Bronchial epithelial cell (primary cell): ENCODE results near the gene ENO2. TPM values are rescaled to one million over a fixed set of nuclear protein-coding genes. Genes with fewer than 3 reads are reported as not detected.

ENCODE experiments used
- DNase-seq: peaks from one replicate; pipeline ENCODE4 v3.0.0-alpha.2; 2010; ENCODE audit warnings: low read depth
- FAIRE-seq: peaks from 2 replicates; lab custom pipeline; 2011; peaks lifted over from hg19 to GRCh38; lab: Jason Lieb, UNC
- H3K27me3 ChIP-seq: 2 replicates; pipeline ENCODE4 v1.5.1; 2011; ENCODE audit warnings: low read length; ENCODE audit not compliant: control insufficient read depth, insufficient read depth
- H3K36me3 ChIP-seq: 2 replicates; pipeline ENCODE4 v1.5.1; 2011; ENCODE audit warnings: low read length; ENCODE audit not compliant: control insufficient read depth, insufficient read depth
- H3K4me3 ChIP-seq: 2 replicates; pipeline ENCODE4 v1.5.1; 2011; ENCODE audit warnings: mild to moderate bottlenecking, low read depth, low read length, control low read depth
- CTCF ChIP-seq: IDR thresholded peaks from 2 replicates; pipeline ENCODE4 v1.5.1; 2011; ENCODE audit warnings: mild to moderate bottlenecking, moderate library complexity, low read length, control low read depth, inconsistent platforms; ENCODE audit not compliant: insufficient read depth, severe bottlenecking
- total RNA-seq: library from RNA; depleted of rRNA; stranded (reverse); fragments of >200 nt; gene quantifications from 2 replicates; pipeline ENCODE4 v1.2.1, GENCODE V29; 2014

The ENO2 gene
- total RNA-seq, 1 donor from 2014 or later = 9.0 TPM

- DNase-seq = no peak
- no peak for TF ChIP-seq CTCF
- Histone ChIP-seq H3K36me3 (peaks cover 20% of the 10 kb centered on the region), H3K27me3 (no peaks in the 10 kb centered on the region), H3K4me3 (peak overlapping the region; percentile 95)
- FAIRE-seq = no peak
Measured at GRCh38 chr12:6970096-6970527, 55.7 kb downstream of the ENO2 start.

Other genes starting within 250 kb of the ENO2 start
- gene ZNF384, start 225.2 kb upstream of the ENO2 start, total RNA-seq = 5.3 and 7.0 TPM in 2 replicates
- gene PIANP, start 213.8 kb upstream of the ENO2 start, total RNA-seq = not detected in 2 replicates
- gene COPS7A, start 190.5 kb upstream of the ENO2 start, total RNA-seq = 63.7 and 86.0 TPM in 2 replicates
- gene MLF2, start 161.4 kb upstream of the ENO2 start, total RNA-seq = 136 and 180 TPM in 2 replicates
- gene PTMS, start 148.2 kb upstream of the ENO2 start, total RNA-seq = 17.6 and 35.3 TPM in 2 replicates
- gene LAG3, start 142.1 kb upstream of the ENO2 start, total RNA-seq = not detected in 2 replicates
- not detected in 2 replicates for gene CD4, start 125.1 kb upstream of the ENO2 start, total RNA-seq
- not detected in 2 replicates for gene GPR162, start 92.8 kb upstream of the ENO2 start, total RNA-seq
- 11.3 and 20.0 TPM in 2 replicates for gene P3H3, start 86.2 kb upstream of the ENO2 start, total RNA-seq
- gene GNB3, start 73.7 kb upstream of the ENO2 start, total RNA-seq = 0.38 and 0.53 TPM in 2 replicates
- gene CDCA3, start 63.3 kb upstream of the ENO2 start, total RNA-seq = 0.26 and 0.51 TPM in 2 replicates
- 45.0 and 46.9 TPM in 2 replicates for gene USP5, start 62.4 kb upstream of the ENO2 start, total RNA-seq
- gene TPI1, start 47.0 kb upstream of the ENO2 start, total RNA-seq = 1,194 and 1,306 TPM in 2 replicates
- gene SPSB2, start 41.3 kb upstream of the ENO2 start, total RNA-seq = 7.9 and 12.5 TPM in 2 replicates
- 11.6 and 12.8 TPM in 2 replicates for gene LRRC23, start 9.8 kb upstream of the ENO2 start, total RNA-seq
- 4.9 and 7.1 TPM in 2 replicates for gene ATN1, start 13.4 kb downstream of the ENO2 start, total RNA-seq
- not detected in 2 replicates for gene RNU7-1, start 29.2 kb downstream of the ENO2 start, total RNA-seq
- gene C12orf57, start 29.4 kb downstream of the ENO2 start, total RNA-seq = 92.2 and 161 TPM in 2 replicates
- 10.9 and 12.4 TPM in 2 replicates for gene PTPN6, start 36.8 kb downstream of the ENO2 start, total RNA-seq
- gene PHB2, start 56.1 kb downstream of the ENO2 start, total RNA-seq = 83.7 and 189 TPM in 2 replicates
- gene EMG1, start 56.3 kb downstream of the ENO2 start, total RNA-seq = 68.2 and 68.4 TPM in 2 replicates
- gene LPCAT3, start 103.9 kb downstream of the ENO2 start, total RNA-seq = 7.9 and 13.3 TPM in 2 replicates
- gene C1S, start 146.1 kb downstream of the ENO2 start, total RNA-seq = 1.5 and 6.3 TPM in 2 replicates
- gene C1R, start 177.9 kb downstream of the ENO2 start, total RNA-seq = 1.9 and 3.2 TPM in 2 replicates
- gene C1RL, start 194.6 kb downstream of the ENO2 start, total RNA-seq = 11.3 and 14.3 TPM in 2 replicates
- gene RBP5, start 214.3 kb downstream of the ENO2 start, total RNA-seq = not detected in 2 replicates
- gene CLSTN3, start 215.8 kb downstream of the ENO2 start, total RNA-seq = 7.0 and 9.2 TPM in 2 replicates